Vagina (tissue), 2 donors: ENCODE data around the gene GPR176.

Source experiments
- CTCF ChIP-seq, 3 experiments: fragments of 450-650 bp in 2 of 3; fragments of 200-600 bp in 1 of 3; sonication (generic) in 1 of 3; IDR thresholded peaks; one replicate each; pipeline ENCODE4 v1.5.1; 2017 to 2019; ENCODE audit warnings: antibody characterized with exemption in 3 of 3, mild to moderate bottlenecking in 2 of 3, moderate library complexity in 2 of 3
- POLR2A ChIP-seq, 2 donors: fragments of 450-650 bp; IDR thresholded peaks; one replicate each; pipeline ENCODE4 v1.6.1; 2017; ENCODE audit warnings: antibody characterized with exemption in 2 of 2, mild to moderate bottlenecking in 2 of 2, moderate library complexity in 2 of 2
- POLR2AphosphoS5 ChIP-seq, 2 donors: sonication (generic); formaldehyde crosslinking; IDR thresholded peaks; one replicate each; pipeline ENCODE4 v1.9.0; 2017; ENCODE audit warnings: antibody characterized with exemption in 2 of 2, mild to moderate bottlenecking in 2 of 2, low read depth in 1 of 2; ENCODE audit not compliant: insufficient read depth in 1 of 2

DNA sequence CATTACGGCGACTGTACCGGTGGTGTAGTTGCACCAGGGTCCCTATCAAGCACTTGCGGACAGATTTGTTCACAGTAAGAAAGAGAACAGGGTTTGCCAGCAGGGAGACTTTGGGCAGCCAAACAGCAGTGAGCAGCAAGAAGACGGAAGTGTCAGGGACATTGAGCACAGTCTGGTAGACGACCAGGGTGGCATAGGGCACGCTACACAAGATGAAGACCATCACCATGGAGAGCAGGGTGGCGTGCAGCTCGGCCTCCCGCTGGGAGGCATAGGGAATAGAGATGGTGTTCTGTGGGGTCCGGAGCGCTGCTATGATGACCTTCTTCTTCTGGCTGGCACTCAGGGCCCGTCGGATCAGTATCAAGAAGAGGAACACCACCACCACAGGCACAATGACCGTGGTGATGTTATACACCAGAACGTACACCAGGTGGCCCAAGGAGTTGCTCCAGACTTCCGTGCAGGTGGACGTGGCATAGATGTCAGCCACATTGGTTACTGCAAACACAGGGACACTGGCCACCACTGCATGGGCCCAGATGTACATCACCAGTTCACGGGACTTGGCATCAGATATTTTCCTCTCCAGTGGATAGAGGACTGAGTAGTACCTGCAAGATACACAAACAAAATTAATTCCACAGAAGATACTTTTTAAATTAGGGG lies 118.3 kb downstream of the GPR176 start:
- TF ChIP-seq CTCF (IDR thresholded peaks at IDR 0.05) (no peak), POLR2A (IDR thresholded peaks at IDR 0.05) (no peak), POLR2AphosphoS5 (IDR thresholded peaks at IDR 0.05; ENCODE audit: insufficient read depth in 1 of 2, low read depth in 1 of 2) (no peak)
